GM19025 (cell line): ENCODE measurements around the gene ANO5.

Source experiments
- ATAC-seq: cut with Tn5 transposase; IDR thresholded peaks from one replicate; pipeline ENCODE4 v1.9.1; 2021; ENCODE audit warnings: mild to moderate bottlenecking, low read depth, moderate library complexity; ENCODE audit not compliant: unreplicated experiment

Gene ANO5, protein sequence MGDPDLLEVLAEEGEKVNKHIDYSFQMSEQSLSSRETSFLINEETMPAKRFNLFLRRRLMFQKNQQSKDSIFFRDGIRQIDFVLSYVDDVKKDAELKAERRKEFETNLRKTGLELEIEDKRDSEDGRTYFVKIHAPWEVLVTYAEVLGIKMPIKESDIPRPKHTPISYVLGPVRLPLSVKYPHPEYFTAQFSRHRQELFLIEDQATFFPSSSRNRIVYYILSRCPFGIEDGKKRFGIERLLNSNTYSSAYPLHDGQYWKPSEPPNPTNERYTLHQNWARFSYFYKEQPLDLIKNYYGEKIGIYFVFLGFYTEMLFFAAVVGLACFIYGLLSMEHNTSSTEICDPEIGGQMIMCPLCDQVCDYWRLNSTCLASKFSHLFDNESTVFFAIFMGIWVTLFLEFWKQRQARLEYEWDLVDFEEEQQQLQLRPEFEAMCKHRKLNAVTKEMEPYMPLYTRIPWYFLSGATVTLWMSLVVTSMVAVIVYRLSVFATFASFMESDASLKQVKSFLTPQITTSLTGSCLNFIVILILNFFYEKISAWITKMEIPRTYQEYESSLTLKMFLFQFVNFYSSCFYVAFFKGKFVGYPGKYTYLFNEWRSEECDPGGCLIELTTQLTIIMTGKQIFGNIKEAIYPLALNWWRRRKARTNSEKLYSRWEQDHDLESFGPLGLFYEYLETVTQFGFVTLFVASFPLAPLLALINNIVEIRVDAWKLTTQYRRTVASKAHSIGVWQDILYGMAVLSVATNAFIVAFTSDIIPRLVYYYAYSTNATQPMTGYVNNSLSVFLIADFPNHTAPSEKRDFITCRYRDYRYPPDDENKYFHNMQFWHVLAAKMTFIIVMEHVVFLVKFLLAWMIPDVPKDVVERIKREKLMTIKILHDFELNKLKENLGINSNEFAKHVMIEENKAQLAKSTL

GRCh38 chr11:22192642-22193347 lies at the start of gene ANO5:
ANO5 (plus strand) TSS chr11:22193085; CDS start chr11:22193493, 408 bp downstream.
- ATAC-seq, result peak; percentile 48

- ATAC-seq, result no peak
Measured at GRCh38 chr11:22151649-22152197, 41.2 kb upstream of the ANO5 start.

GRCh38 chr11:22157531-22157930 lies 35.4 kb upstream of the ANO5 start:
- ATAC-seq, result no peak

DNA sequence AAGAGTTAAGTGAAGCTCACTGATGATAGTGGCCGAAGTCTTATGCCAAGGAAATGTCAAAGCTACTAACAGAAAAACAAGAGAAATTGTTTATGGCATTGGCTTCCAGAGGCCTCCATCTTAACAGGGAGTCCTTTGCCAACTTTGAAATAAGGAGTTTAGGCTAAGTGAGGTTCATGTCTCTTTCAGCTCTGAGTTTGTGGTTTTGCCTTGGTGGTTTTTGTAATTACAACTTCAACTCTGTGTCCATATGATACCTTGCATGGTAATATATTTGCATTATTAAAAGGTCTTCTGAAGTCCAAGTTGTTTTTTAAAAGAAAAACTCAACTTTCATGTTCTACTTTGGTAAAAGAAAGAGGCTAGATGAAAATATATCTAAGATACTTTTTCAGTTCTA lies 31.4 kb upstream of the ANO5 start:
- no peak for ATAC-seq

DNA sequence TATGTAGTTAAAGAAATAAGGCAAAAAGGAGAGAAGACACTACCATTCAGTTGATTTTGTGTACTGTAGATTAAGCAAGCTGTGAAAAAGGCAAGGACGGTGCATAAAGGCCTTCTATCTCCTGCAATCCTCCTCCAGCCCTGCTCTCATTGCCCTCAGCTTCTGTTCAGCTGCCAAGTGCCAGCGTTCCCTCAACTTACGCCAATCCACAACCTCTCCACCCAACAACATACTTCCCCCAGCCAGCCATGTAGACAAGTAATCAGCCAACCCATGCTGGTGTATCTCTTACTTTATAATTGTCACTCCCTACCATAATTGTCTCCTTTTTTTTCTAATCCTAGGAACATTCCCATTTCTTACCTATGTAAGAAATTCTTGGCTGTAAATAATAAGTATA lies 30.1 kb upstream of the ANO5 start:
- ATAC-seq, result no peak

DNA sequence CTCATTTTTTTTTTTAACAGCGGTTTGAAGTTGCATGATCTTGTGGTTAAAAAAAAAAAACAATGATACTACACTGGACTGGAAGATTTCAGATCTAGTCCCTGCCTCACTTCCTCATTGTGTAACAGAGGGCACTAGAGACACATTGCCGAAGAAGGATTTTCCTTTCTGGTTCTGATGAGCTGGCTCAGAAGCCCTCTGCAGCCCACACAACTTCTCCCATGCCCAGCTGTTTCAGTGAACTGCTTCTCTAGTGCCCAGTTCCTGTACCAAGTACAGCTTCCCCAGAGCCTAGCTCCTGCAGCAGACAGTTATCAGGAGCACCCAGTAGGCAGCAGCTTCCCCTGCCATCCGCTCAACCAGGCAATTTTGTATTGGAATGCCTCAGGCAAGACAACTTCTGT lies 29.5 kb upstream of the ANO5 start:
- peak; percentile 63 for ATAC-seq

DNA sequence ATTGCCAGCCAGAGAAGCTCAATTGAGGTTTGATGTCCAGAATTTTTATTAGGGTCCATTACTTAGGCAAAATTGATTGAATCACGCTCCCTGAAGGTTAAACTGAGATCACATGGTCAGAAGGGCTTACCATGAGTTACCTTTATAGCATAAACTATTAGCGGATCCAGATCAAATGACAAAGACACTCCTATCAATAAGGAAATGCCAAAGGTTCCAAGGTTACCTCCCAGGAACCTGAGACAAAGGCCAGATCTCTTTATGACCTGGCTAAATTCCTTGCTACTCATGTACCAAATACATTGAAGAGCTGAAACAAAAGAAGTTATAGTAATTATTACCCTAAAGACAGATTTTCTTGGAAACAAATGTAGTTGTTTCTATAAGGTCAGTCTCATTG lies 27.8 kb upstream of the ANO5 start:
- ATAC-seq, result no peak

GRCh38 chr11:22165759-22166513 lies 26.9 kb upstream of the ANO5 start:
- ATAC-seq, result no peak

DNA sequence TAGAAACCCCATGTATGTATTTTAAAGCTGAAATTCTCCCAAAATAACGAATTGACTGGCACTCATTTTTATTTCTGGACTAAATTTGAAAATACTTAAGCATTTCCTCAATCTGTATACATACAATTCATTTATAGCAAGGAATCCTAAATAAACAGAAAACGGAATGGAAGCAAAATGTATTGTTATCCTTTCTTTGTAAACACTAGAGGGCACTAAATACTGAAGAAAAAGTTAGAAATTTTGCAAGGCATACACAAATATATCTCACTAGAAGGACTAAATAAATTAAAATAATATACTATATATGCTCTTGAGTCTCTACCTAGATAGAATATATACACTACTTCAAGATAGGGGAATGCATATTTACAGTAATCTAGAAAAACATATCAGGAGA lies 23.1 kb upstream of the ANO5 start:
- ATAC-seq, result no peak

- no peak for ATAC-seq
Measured at GRCh38 chr11:22173532-22173931, 19.4 kb upstream of the ANO5 start.

DNA sequence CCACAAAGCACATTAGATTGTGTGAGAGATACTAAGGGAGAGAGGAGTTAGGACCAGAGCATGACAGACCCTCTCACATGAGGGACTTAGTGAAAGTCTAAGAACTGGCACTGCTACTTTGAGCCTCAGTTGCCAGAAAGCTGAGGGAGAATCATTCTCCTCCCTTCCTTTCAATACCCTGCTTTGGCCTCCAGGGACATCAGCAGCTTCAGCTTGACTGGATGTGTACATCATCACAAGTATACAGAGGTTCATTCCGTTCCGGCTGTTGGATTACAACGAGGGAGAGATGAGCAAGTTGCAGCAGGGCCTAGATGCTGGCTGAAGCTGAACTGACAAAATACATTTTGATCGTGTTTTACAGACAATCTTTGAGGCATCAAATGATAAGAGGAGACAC lies 15.7 kb upstream of the ANO5 start:
- no peak for ATAC-seq

- no peak for ATAC-seq
Measured at GRCh38 chr11:22179626-22180025, 13.3 kb upstream of the ANO5 start.

GRCh38 chr11:22180131-22180530 lies 12.8 kb upstream of the ANO5 start:
- ATAC-seq, result no peak

GRCh38 chr11:22189660-22190059 lies 3.2 kb upstream of the ANO5 start:
- no peak for ATAC-seq

DNA sequence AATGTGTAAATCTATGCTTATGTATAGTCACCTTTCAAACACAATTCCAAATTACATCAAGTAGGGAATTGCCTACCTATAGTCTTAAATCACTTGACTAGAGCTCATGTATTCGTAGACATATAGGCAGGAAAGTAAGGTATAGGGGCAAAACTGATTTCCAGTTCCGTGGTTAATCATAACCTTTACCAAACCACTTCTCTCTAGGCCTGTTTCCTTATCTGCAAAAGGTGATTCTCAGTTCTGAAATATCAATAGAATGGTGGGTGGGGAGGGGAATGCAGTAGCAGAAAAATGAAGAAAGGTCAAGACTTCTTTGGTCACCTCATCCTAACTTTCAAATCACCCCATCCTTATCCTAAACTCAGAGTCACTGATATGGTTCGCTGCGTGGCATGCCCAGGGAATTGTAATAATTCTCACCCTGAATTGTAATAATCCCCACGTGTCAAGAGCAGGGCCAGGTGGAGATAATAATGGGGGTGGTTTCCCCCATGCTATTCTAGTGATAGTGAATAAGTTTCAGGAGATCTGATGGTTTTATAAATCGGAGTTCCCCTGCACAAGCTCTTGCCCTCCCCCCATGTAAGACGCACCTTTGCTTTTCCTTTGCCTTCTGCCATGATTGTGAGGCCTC lies 1.9 kb upstream of the ANO5 start:
- ATAC-seq, result peak; percentile 32

- ATAC-seq, result no peak
Measured at GRCh38 chr11:22192289-22192641, 620 bp upstream of the ANO5 start.

- peak; percentile 30 for ATAC-seq
Measured at GRCh38 chr11:22193348-22194051, 615 bp downstream of the ANO5 start.

DNA sequence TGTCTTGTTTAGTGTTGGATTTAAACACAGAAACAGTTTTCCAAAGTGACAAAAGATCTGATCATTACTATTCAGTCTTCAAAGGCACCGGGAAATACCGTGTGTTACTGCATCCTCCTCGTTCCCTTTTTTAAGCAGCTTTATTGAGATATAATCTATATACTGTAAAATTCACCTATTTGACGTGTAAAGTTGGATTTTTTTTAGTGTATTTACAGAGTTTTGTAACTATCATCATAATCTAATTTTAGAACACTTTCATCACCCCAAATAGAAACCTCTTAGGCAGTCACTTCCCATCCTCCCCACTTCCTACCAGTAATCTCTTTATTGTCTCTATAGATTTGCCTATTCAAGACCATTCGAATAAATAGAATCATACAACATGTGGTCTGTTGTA lies 1.4 kb downstream of the ANO5 start:
- ATAC-seq, result no peak

DNA sequence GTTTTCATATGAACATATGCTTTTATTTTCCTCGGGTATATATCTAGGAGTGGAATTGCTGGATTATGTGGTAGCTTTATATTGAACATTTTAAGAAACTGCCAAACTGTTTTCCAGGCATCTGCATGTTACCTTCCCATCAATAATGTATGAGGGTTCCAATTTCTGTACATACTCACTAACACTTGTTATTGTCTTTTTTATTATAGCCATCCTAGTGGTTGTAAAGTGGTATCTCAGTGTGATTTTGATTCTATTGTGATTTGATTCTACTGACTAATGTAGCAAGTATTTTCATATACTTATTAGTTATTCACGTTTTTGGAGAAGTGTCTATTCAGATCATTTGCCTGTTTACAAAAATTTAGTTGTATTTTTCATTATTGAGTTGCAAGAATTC lies 2.0 kb downstream of the ANO5 start:
- ATAC-seq, result no peak
